Endothelial cell of umbilical vein (primary cell): Measurements from ENCODE around the gene PPP1R1B. TPM values are rescaled to one million over a fixed set of nuclear protein-coding genes. Genes with fewer than 3 reads are reported as not detected.

Experiments used
- BruUV-seq: library from RNA; stranded (reverse); fragments of 400-500 nt; replicated peaks from 2 replicates; lab custom pipeline; 2021; lab: Mats Ljungman, UMichigan
- CTCF ChIA-PET: fragments of 300-600, 350-600 bp; sonication (Branson Sonifier 250); formaldehyde crosslinking; loops from one replicate; lab custom pipeline; 2021; ENCODE audit warnings: antibody characterized with exemption, inconsistent platforms; lab: Charles Lee
- POLR2A ChIA-PET: fragments of 300-600, 350-600 bp; sonication (Branson Sonifier 250); formaldehyde crosslinking; loops from one replicate; lab custom pipeline; 2021; ENCODE audit warnings: antibody characterized with exemption, inconsistent platforms; lab: Charles Lee
- DNase-seq: peaks from one replicate; pipeline ENCODE4 v3.0.0-alpha.2; 2011; ENCODE audit warnings: low read depth, low spot score
- FAIRE-seq: peaks from 2 replicates; lab custom pipeline; 2011; peaks lifted over from hg19 to GRCh38; lab: Jason Lieb, UNC
- H2AFZ ChIP-seq: 2 replicates; pipeline ENCODE4 v1.6.0; 2012; ENCODE audit warnings: low read depth, low read length, control low read depth, inconsistent platforms
- H3K27ac ChIP-seq: 2 replicates; pipeline ENCODE4 v1.5.1; 2011; ENCODE audit warnings: low read depth, mild to moderate bottlenecking, control low read depth, low read length, moderate library complexity; ENCODE audit not compliant: insufficient read depth
- H3K27me3 ChIP-seq, 2 experiments: 2 replicates each; pipeline versions ENCODE4 v1.6.0 to v1.6.1; 2011; ENCODE audit warnings: low read length in 2 of 2, mixed read lengths in 1 of 2; ENCODE audit not compliant: control insufficient read depth in 2 of 2, insufficient read depth in 2 of 2
- H3K36me3 ChIP-seq, 2 experiments: 2 replicates in 1 of 2; 3 replicates in 1 of 2; pipeline ENCODE4 v1.5.1; 2011; ENCODE audit warnings: low read length in 2 of 2, mild to moderate bottlenecking in 1 of 2, moderate library complexity in 1 of 2; ENCODE audit not compliant: control insufficient read depth in 2 of 2, insufficient read depth in 2 of 2; ENCODE audit errors: extremely low read depth in 1 of 2
- H3K4me1 ChIP-seq: 3 replicates; pipeline ENCODE4 v1.5.1; 2011; ENCODE audit warnings: mild to moderate bottlenecking, low read length; ENCODE audit not compliant: control insufficient read depth, insufficient read depth; ENCODE audit errors: extremely low read depth
- H3K4me2 ChIP-seq: 2 replicates; pipeline ENCODE4 v1.6.1; 2011; ENCODE audit warnings: low read length, control low read depth, mixed read lengths; ENCODE audit not compliant: insufficient read depth
- H3K4me3 ChIP-seq, 3 experiments: fragments of 200-600 bp in 1 of 3; sonication (generic), shearing (Covaris generic) in 1 of 3; replicated peaks in 1 of 3; 2 replicates each; pipeline ENCODE4 v1.5.1; 2011 to 2016; ENCODE audit warnings: control low read depth in 3 of 3, low read length in 3 of 3, mild to moderate bottlenecking in 2 of 3, inconsistent platforms in 1 of 3, low read depth in 1 of 3, moderate library complexity in 1 of 3; ENCODE audit not compliant: insufficient read depth in 1 of 3
- H3K79me2 ChIP-seq: 2 replicates; pipeline ENCODE4 v1.6.0; 2012; ENCODE audit warnings: low read length, inconsistent platforms; ENCODE audit not compliant: control insufficient read depth, insufficient read depth
- H3K9ac ChIP-seq: replicated peaks from 2 replicates; pipeline ENCODE3; 2011; ENCODE audit warnings: low read length, control low read depth; ENCODE audit not compliant: insufficient read depth; ENCODE audit errors: extremely low read depth
- H3K9me1 ChIP-seq: replicated peaks from 3 replicates; pipeline ENCODE4 v1.6.0; 2011; ENCODE audit warnings: mild to moderate bottlenecking, low read length; ENCODE audit not compliant: control insufficient read depth, insufficient read depth; ENCODE audit errors: extremely low read depth
- H3K9me3 ChIP-seq: replicated peaks from 2 replicates; pipeline ENCODE4 v1.5.1; 2012; ENCODE audit warnings: low read length, inconsistent platforms; ENCODE audit not compliant: control insufficient read depth, insufficient read depth
- H4K20me1 ChIP-seq: replicated peaks from 2 replicates; pipeline ENCODE3; 2011; ENCODE audit warnings: mild to moderate bottlenecking, low read length; ENCODE audit not compliant: control insufficient read depth, insufficient read depth; ENCODE audit errors: extremely low read depth
- EZH2 ChIP-seq: IDR thresholded peaks from 2 replicates; pipeline ENCODE4 v1.6.1; 2012; ENCODE audit warnings: borderline replicate concordance, low read depth, mild to moderate bottlenecking, moderate library complexity, low read length, inconsistent platforms; ENCODE audit not compliant: severe bottlenecking
- GATA2 ChIP-seq: IDR thresholded peaks from 2 replicates; pipeline ENCODE4 v1.7.0; 2011; ENCODE audit warnings: low read depth, mild to moderate bottlenecking, moderate library complexity, mixed read lengths, low read length; ENCODE audit not compliant: insufficient read length, insufficient read depth
- MYC ChIP-seq: IDR thresholded peaks from one replicate; pipeline ENCODE4 v1.6.1; 2011; ENCODE audit warnings: mild to moderate bottlenecking, low read depth, low read length
- dilution Hi-C: fragments of 300-500 bp; cut with MboI; formaldehyde crosslinking; loops from one replicate; pipeline ENCODE4 v1.15.0; 2019; ENCODE audit warnings: low sequenced_read_pairs; ENCODE audit not compliant: extremely low pct_ligation_motif_present
- intact Hi-C: fragments of 100-400 bp; cut with micrococcal nuclease; formaldehyde crosslinking; loops from one replicate; pipeline ENCODE4 v1.10.0; 2022
- polyA plus RNA-seq, 4 experiments: library from polyadenylated mRNA; depleted of rRNA in 3 of 4; stranded (reverse) in 3 of 4; unstranded in 1 of 4; fragments of >200 nt; gene quantifications; 2 replicates each; pipeline versions ENCODE4 v1.2.1 to v1.2.3, GENCODE V29; 2011 to 2012; ENCODE audit warnings: missing spikeins in 1 of 4
- total RNA-seq: library from RNA; stranded (reverse); gene quantifications from 2 replicates; pipeline ENCODE4 v1.2.3, GENCODE V29; 2021

The PPP1R1B gene
- total and polyA plus RNA-seq, 2 donors (not counting 3 experiments of a cell fraction or from before 2014, with no cell fraction given), result not detected

DNA sequence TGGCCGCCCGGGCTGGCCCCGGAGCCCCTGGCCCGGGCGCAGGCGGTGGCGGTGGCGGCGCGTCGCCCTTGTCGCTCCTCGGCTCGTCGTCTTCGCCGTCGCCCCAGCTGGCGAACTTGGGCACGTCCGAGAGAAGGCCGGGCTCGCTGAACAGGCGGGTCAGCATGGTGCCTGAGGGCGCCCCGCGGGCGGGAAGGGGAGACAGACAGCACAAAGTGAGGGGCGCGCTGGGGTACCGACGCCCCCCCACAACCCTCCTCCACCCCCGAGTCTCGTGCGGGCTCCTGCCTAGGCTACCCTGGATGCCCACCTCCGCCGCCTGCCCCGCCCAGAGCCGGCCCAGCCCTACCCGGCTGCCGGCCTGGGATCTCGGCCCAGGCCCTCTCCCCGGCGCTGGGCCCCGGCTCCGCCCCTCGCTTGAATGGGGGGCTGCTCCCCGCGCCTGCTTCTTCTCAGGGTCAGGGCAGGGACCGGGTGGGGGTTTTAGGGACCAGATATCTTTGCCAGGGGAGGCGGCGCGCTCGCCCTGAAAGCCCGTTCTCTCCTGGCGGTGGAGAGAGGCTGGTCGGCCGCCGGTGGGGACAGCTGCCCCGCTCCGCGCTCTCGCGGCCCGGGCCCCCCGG is 20.2 kb upstream of the PPP1R1B start:
- Histone ChIP-seq H3K27me3 (peaks cover 66 to 80% of the 10 kb centered on the region in 2 experiments), H3K27ac (no peak overlapping the region), H3K9me1 (no peaks in the 10 kb centered on the region), H3K79me2 (no peaks in the 10 kb centered on the region), H3K36me3 (no peaks in the 10 kb centered on the region), H2AFZ (no peak overlapping the region), H4K20me1 (no peaks in the 10 kb centered on the region), H3K4me3 (no peak overlapping the region), H3K4me1 (no peaks in the 10 kb centered on the region), H3K9me3 (no peaks in the 10 kb centered on the region), H3K9ac (no peak overlapping the region), H3K4me2 (no peak overlapping the region)
- DNase-seq (no peak), FAIRE-seq (no peak)
- intact Hi-C loops (no loop called here), dilution Hi-C loops (no loop called here)
- BruUV-seq, result no TSS peak
- no peak for TF ChIP-seq MYC
- TF ChIP-seq EZH2, result peak; percentile 27
- ChIA-PET POLR2A (no interaction called here), CTCF (interaction anchor here (0.7 to 3.0 kb wide), 4 partner anchors 8 to 28 kb away, joined by 3 to 27 read pairs (median 4); no protein-coding TSS in a partner anchor)

DNA sequence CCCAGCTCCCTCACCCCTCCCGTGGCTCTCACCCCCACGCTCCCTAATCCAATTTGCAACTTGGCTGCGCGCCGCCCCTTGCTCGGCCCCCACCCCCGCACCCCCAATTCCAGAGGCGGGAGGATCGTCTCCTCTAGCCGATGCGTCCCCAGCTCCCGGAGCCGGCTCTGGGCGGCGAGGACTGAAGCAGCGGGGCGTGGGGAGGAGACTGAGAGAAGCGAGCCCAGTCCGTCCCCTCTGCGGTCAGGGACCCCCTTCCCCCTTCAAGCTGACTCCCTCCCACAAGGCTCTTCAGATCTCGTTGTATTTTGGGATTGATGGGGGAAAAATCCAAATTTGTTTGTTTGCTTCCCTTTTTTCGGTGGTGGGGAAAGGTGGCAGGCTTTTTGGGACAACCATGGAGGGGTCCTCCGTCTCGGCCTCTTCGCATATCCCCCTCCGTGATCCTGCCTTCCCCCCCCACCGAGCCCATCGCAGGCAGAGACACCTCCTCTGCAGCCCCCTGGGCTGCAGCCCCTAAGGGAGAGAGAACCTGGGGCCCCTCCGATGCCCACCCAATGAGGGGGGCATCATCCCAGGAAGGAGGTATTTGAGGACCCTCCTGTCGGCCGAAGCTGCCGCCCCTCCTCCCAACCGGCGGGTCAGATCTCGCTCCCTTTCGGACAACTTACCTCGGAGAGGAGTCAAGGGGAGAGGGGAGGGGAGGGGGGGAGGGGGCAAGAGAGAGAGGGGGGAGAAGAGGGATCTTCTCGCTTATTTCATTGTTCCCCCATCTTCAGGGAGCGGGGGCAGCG is 19.5 kb upstream of the PPP1R1B start:
- Histone ChIP-seq H3K79me2 (no peaks in the 10 kb centered on the region), H3K4me3 (no peak overlapping the region), H3K27ac (no peak overlapping the region), H3K4me1 (no peaks in the 10 kb centered on the region), H3K9me3 (no peaks in the 10 kb centered on the region), H3K4me2 (no peak overlapping the region), H3K9ac (no peak overlapping the region), H3K36me3 (no peaks in the 10 kb centered on the region), H3K27me3 (peaks cover 60 to 73% of the 10 kb centered on the region in 2 experiments), H2AFZ (no peak overlapping the region), H4K20me1 (no peaks in the 10 kb centered on the region), H3K9me1 (no peaks in the 10 kb centered on the region)
- ChIA-PET POLR2A (no interaction called here), CTCF (interaction anchor here (0.7 to 0.9 kb wide), 3 partner anchors 8 to 14 kb away, joined by 3 to 4 read pairs (median 3); no protein-coding TSS in a partner anchor)
- BruUV-seq, result no TSS peak
- DNase-seq (no peak), FAIRE-seq (no peak)
- intact Hi-C loops (no loop called here), dilution Hi-C loops (no loop called here)
- TF ChIP-seq GATA2, result no peak
- TF ChIP-seq EZH2, result peak; percentile 82
